ENCODE data around the gene SFN. TPM values are rescaled to one million over a fixed set of nuclear protein-coding genes. Genes with fewer than 3 reads are reported as not detected.
A peak's percentile ranks its signal among the peaks of the same experiment; 100 is the strongest.

Gene SFN
- total and polyA plus RNA-seq, 2 of the 13 experiments (the other 11 are each of a cell fraction or from before 2014, with no cell fraction given), result 4.3 to 5.6 TPM

DNA sequence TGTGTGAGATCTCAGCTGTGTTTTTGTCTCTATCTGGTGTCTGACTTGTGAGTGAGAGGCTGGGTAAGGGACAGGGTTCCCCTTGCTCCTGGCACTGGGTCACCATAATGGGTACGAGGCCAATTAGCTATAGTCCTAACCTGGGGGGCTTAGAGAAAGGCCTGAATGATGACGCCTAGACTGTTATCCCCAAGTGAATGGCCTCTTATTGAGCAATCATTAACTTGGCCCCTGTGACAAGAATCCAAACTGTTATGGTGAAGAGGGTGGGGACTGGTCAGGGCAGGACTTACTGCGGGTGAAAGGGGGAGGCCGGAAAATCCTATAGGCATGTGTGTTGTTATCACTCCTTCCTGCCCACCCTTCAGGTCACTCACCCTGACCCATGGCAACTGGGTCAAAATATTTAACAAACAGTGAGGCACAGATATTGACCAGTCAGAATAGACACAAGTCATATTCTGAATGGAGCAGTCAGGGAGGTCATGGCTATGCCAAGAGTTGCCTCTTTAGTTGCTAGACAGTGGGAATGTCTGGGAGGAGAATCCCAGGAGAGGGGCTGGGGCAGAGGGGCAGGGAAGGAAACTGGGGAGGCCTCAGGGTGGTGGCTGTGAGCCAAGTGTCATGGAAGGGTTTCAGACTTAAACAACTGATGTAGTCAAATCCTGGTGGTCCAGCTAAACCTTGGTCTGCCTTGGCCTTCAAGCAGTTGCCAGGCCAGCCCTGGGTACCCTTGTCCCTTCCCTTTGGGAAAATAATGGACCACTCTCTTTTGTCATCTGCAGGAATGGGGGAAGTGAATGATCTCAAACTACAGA lies 47.6 kb downstream of the SFN start (continued):
- TF ChIP-seq, protein P1, sequence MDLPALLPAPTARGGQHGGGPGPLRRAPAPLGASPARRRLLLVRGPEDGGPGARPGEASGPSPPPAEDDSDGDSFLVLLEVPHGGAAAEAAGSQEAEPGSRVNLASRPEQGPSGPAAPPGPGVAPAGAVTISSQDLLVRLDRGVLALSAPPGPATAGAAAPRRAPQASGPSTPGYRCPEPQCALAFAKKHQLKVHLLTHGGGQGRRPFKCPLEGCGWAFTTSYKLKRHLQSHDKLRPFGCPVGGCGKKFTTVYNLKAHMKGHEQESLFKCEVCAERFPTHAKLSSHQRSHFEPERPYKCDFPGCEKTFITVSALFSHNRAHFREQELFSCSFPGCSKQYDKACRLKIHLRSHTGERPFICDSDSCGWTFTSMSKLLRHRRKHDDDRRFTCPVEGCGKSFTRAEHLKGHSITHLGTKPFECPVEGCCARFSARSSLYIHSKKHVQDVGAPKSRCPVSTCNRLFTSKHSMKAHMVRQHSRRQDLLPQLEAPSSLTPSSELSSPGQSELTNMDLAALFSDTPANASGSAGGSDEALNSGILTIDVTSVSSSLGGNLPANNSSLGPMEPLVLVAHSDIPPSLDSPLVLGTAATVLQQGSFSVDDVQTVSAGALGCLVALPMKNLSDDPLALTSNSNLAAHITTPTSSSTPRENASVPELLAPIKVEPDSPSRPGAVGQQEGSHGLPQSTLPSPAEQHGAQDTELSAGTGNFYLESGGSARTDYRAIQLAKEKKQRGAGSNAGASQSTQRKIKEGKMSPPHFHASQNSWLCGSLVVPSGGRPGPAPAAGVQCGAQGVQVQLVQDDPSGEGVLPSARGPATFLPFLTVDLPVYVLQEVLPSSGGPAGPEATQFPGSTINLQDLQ (CRISPR knock-in tag; IDR thresholded peaks at IDR 0.05), result no peak
- TF ChIP-seq MXD4 (CRISPR knock-in tag; IDR thresholded peaks at IDR 0.05) (peak; percentile 47; the same call in 1 of the 2 replicates), ZNF709 (CRISPR knock-in tag; IDR thresholded peaks at IDR 0.05) (no peak), SAFB2 (CRISPR knock-in tag; IDR thresholded peaks at IDR 0.05; ENCODE audit: borderline replicate concordance, low read depth) (no peak; the same call in 1 of the 2 replicates), KLF6 (CRISPR knock-in tag; IDR thresholded peaks at IDR 0.05) (peak; percentile 69), NFKB2 (CRISPR knock-in tag; IDR thresholded peaks at IDR 0.05; ENCODE audit: borderline replicate concordance) (no peak; the same call in 1 of the 2 replicates), ZMAT3 (CRISPR knock-in tag; conservative IDR thresholded peaks at IDR 0.05) (no peak), MED8 (CRISPR knock-in tag; IDR thresholded peaks at IDR 0.05; ENCODE audit: insufficient replicate concordance) (peak; percentile 90), GATA4 (IDR thresholded peaks at IDR 0.05; ENCODE audit: borderline replicate concordance, low read depth) (peak; percentile 91; the same call in 1 of the 2 replicates), FOXO1 (CRISPR knock-in tag; IDR thresholded peaks at IDR 0.05) (peak; percentile 93), JDP2 (CRISPR knock-in tag; IDR thresholded peaks at IDR 0.05; ENCODE audit: borderline replicate concordance) (no peak), REPIN1 (CRISPR knock-in tag; IDR thresholded peaks at IDR 0.05; ENCODE audit: borderline replicate concordance, low read depth) (peak; percentile 43; the same call in 1 of the 2 replicates), ZNF121 (CRISPR knock-in tag; IDR thresholded peaks at IDR 0.05) (peak; percentile 28; the same call in 1 of the 2 replicates), TEAD3 (CRISPR knock-in tag; optimal IDR thresholded peaks at IDR 0.05; ENCODE audit: borderline replicate concordance) (peak; percentile 91), ZNF790 (CRISPR knock-in tag; IDR thresholded peaks at IDR 0.05; ENCODE audit: borderline replicate concordance) (no peak), ZNF577 (CRISPR knock-in tag; IDR thresholded peaks at IDR 0.05; ENCODE audit: borderline replicate concordance, low read depth) (no peak), SPEN (CRISPR knock-in tag; IDR thresholded peaks at IDR 0.05; ENCODE audit: low read depth) (peak; percentile 91; the same call in 1 of the 2 replicates), SP140L (CRISPR knock-in tag; IDR thresholded peaks at IDR 0.05; ENCODE audit: borderline replicate concordance) (no peak), BHLHE40 (IDR thresholded peaks at IDR 0.05; ENCODE audit: low read length) (peak; percentile 29; the same call in 1 of the 2 replicates), ZNF672 (CRISPR knock-in tag; IDR thresholded peaks at IDR 0.05) (no peak), ZNF432 (CRISPR knock-in tag; IDR thresholded peaks at IDR 0.05; ENCODE audit: borderline replicate concordance) (no peak), ZC3H4 (CRISPR knock-in tag; IDR thresholded peaks at IDR 0.05; ENCODE audit: borderline replicate concordance) (peak; percentile 35), SMARCC2 (IDR thresholded peaks at IDR 0.05) (no peak), GPN1 (CRISPR knock-in tag; IDR thresholded peaks at IDR 0.05; ENCODE audit: borderline replicate concordance) (no peak)
- TF ChIP-seq, protein P2, sequence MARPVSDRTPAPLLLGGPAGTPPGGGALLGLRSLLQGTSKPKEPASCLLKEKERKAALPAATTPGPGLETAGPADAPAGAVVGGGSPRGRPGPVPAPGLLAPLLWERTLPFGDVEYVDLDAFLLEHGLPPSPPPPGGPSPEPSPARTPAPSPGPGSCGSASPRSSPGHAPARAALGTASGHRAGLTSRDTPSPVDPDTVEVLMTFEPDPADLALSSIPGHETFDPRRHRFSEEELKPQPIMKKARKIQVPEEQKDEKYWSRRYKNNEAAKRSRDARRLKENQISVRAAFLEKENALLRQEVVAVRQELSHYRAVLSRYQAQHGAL (CRISPR knock-in tag; IDR thresholded peaks at IDR 0.05; ENCODE audit: not compliant biosample characterization), result no peak
- TF ChIP-seq, protein P3, sequence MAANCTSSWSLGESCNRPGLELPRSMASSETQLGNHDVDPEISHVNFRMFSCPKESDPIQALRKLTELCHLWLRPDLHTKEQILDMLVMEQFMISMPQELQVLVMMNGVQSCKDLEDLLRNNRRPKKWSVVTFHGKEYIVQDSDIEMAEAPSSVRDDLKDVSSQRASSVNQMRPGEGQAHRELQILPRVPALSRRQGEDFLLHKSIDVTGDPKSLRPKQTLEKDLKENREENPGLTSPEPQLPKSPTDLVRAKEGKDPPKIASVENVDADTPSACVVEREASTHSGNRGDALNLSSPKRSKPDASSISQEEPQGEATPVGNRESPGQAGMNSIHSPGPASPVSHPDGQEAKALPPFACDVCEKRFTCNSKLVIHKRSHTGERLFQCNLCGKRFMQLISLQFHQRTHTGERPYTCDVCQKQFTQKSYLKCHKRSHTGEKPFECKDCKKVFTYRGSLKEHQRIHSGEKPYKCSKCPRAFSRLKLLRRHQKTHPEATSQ (CRISPR knock-in tag; IDR thresholded peaks at IDR 0.05; ENCODE audit: borderline replicate concordance), result peak; percentile 83; the same call in 1 of the 2 replicates

Measured in HepG2 (cell line).